Measurements from ENCODE around the gene TCIRG1.

TCIRG1 gene

DNA sequence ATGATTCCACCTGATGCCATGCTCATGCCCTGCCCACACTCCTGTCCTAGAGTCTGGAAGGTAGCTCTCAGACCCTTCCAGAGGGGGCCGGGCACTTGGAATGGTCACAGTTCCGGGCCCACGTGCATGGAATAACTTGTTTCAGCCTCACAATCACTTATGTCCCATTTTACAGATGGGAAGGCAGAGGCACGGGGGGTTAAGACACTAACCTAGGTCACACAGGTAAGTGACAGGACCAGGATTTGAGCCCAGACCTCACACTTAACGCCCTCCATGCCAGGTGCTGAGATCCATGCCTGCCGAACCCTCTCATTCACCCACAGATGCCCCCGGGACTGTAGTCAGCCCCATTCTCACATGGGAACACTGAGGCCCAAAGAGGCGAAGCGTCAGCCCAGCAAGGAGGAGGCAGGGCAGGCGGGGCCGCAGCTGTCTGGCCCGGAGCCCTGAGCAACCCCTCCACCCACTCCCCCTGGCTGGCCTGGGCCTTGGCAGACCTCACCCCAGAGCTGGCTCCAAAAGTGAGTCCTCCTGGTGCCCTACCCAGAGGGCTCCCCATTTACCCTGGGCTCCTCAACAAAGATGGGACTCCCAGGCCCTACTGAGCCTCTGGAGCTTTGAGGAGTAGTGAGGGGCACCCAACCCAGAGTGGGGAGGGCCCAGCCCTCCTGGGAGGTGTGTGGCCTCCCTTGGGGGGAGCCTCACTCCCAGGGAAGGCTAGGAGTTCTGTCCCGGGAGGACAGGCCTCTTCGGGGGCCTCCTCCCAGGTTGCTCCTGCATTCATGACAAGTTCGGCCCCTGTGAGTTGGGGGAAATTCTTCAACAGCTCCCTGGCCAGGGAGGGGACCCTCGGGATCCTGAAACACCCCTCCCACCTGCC, 31.1 kb upstream of the TCIRG1 start:
- no peak for DNase-seq

- no peak for DNase-seq
These were observed 30.2 kb upstream of the TCIRG1 start for GRCh38 chr11:68008381-68009337.

GRCh38 chr11:68009391-68010089, 29.3 kb upstream of the TCIRG1 start:
- peak in 1 of 2 donors; percentile 20 for DNase-seq

DNA sequence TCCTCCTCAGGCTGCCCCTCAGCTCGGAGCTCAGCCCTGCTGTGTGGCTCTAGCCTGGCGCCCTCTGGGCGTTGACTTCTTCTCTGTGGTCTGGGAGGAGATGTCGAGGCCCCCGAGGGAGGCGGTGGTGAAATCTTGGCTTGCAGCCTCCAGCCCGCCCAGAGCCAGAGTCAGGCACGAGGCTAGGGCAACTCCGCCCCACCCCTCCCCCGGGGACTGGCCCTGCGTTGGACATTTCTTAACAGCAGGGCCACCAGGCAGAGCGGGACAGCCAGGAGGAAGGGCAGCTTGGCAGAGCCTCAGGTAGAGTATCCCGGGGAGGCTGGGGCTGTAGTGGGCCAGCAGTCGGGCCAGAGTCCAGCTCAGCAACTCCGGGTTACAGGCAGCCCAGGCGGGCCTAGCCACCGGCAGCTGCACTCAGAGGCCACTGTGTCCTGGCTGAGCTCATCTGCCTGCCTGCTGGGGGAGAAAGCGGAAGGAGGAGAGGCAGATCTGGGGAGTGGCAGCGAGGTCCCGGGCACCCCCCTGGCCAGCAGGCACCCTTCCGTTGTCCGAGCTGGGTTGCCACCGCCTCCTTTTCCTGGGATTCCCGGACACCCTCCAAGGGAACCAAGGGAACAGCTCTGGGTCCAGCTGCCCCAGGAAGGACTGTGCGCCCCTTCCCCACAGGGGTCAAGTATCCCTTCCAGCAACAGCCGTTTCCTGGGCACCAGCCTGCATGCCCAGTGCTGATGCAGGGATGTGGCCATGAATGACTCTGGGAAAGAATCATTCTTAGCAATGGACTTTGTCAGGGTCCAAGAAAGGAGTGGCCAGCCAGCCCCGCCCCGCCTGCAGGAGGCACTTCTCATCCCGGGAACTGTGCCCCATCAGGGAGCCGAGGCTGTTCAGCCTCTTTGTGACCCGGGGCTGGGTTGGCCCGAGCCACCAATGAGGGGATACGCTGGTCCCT, 28.5 kb upstream of the TCIRG1 start, which contains the start of gene ALDH3B1:
ALDH3B1 (plus strand) TSS at position 238 of the 952 bp plus-strand sequence. CDS start 4,971 bp downstream, outside the sequence.
- peak; percentile 24 to 61 for DNase-seq

- no peak for DNase-seq
These were observed 27.5 kb upstream of the TCIRG1 start for GRCh38 chr11:68011051-68011943.

DNA sequence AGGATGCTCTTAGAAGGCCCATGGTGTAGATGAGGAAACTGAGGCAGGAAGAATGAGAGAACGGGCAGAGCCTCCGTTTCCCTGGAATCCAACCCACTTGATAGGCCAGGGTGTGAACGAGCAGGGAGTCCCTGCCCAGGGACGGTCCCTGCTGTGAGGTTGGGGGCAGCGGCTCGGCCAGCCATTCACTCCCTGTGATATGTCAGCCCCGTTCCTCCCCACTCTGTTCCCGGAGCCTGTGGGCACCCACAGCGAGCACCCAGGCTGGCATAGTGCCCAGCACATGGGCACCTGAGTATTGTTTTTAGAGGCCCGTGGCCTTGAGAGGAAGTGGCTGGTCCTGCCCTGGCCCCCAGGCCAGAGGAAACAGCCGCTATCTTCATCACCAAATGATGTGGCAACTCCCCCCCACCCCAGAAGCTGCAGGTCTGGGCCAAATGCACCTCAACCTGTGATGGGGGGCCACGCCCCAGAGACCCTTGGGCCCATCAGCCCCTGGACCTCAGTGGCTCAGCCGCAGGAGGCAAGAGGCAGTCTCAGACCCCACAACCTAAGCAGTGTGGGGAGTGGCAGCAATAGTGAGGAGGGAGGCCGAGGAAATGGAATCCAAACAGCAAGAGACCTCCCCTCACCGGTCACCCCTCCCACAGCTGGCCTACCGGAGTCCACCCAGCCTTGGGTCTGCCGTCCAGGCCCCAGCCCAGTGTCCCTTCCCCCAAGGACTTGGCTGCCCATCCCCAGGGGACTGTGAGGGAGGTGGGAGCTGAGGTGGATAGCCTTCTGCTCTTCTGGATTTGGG, 26.6 kb upstream of the TCIRG1 start:
- DNase-seq = no peak

DNA sequence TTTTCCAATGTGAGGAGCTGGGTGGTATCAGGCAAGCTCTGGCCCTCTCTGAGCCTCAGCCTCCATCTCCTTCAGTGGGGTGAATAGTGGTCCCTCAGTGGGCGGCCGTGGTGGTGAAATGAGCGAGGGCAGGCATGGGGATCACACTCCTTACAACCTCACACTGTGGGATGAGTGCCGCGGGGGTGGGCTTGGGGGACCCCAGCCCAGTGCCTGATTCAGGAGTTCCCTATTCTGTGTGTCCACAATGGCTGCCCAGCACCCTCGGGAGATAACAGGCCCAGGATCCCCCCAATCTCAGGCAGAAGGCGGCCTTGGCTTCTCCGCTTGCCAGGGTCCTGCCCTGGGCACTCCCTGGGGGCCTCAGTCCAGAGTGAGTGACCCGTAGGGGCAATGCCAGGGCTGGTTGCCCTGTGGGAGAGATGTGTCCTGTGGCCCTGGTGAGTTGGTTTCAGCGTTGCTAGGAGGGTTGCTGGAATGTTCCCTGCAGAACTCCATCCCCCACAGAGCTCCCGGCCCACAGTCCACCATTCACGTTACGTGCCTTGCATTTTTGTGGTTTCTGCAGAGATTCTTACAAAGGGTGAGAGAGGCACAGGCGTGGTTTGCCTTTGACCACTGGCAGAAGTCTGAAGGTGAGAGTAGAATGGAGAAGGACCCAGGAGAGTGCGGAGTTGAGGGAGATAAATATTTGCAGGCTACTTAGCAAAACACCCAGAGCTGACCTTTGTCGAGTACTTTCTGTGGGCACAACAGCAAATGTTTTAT, 25.8 kb upstream of the TCIRG1 start:
- no peak for DNase-seq

DNA sequence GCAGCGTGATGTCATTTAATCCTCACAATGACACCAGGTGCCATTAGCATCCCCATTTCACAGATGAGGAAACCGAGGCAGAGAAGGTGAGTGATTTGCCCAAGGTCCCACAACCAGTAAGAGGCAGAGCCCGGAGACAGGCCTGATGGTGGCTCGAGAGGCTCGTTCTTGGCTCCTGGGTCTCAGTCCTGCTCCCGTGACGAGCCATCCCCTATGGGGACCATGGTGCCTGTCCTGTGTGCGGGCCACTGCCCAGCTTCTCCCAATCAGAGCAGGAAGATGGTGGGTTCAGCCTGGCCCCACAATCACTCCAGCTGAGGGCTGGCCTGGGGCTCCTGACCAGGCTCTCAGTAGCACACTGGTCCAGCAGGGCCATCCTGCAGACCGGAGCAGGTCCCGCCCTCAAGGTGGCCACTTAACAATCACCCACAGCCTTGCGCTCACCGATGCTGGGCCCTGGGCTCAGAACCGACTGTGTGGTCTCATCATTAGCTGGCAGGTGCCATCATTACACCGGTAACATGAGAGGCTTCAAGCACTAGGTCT, 25.1 kb upstream of the TCIRG1 start:
- no peak for DNase-seq

- DNase-seq = peak in 1 of 2 donors; percentile 30
These were observed 24.5 kb upstream of the TCIRG1 start for GRCh38 chr11:68014157-68014946.

DNA sequence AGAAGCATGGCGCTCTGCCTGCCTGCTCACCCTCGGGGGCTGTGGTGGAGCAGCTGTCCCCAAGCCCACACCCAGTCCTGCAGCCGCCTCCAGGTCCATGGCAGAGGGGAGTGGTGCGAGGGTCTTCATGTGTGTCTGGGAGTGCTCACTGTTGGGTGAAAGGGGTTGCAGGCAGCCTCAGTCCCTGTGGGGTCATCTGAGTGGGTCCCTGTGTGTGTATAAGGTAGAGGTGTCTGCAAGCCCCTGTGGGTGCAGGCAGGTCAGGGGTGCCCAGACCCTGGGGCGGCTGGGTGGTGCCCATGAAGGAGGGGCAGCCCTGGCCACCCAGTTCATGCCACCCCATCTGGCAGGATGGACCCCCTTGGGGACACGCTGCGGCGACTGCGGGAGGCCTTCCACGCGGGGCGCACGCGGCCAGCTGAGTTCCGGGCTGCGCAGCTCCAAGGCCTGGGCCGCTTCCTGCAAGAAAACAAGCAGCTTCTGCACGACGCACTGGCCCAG, 23.8 kb upstream of the TCIRG1 start:
- DNase-seq = no peak

GRCh38 chr11:68015467-68015866, 23.4 kb upstream of the TCIRG1 start:
- no peak for DNase-seq

DNA sequence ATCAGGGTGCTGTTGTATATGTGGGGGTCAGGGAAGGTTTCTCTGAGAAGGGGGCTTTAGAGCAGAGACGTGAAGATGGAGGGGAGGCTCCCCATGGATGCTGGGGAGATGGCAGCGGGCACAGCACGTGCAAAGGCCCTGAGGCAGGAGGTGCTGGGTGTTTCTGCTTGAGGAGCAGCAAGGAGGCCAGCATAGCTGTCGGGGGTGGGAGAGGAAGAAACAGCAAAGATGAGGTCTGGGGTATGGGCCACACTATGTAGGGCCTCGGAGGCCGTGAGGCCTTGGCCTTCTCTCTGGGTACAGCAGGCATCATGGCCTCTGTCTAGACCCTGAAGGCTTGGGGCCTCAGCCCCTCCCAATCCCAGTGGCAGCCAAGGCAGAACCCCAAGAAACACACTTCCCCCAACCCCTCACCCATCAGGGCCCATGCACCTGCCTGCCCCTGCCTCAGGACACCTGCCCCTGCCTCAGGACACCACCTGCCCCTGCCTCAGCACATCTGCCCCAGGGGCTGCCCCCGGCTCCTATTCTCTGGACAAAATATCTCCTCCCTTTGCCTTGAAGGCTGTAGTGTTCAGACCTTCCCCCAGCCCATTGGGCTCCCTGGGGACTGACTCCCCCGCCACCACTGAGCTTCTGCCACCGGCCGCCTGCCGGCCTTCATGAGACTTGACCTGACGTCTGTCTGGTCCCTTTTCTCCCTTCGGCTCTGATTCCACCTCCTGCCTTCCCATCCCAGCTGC, 22.5 kb upstream of the TCIRG1 start:
- DNase-seq = no peak

DNA sequence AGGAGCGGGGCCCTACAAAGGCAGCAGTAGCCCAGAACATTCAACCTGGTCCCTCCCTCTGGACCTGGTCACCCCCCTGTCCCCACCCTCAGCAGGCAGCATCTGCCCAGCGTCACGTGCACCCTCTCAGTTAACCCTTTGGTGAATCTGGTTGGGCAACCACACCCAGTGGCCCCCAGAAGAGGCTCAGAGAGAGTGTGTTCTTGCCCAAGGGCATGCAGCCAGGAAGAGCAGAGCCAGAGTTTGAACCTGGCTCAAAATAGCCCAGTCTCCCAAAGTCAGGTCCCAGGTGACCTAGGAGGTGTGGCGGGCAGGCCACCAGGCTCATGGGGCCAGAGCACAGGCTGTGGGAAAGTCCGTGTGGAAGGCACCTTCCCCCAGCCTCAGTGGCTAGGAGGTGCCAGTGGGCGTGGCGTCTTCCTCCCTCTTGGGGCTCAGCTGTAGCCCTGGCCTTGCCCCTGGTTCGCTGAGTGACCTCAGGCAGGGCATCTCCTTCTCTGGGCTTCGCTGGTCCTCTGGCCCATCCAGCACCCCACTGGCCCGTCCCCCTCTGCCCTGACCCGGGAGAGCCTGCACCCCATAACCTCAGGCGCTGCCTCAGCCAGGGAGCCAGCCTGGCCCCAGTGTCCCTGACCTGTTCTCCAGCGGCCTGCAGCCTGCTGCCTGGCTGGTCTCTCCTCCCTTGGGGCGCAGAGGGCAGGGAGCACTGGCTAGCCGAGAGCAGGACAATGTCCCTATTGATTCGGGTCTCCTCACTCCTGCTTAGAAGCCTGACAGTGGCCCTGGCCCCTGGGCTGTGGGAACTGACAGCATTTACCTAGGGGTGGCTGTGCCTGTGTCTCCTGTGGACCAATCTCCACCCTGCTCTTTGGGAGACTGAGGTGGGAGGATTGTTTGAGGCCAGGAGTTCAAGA, 21.7 kb upstream of the TCIRG1 start:
- no peak for DNase-seq

- no peak for DNase-seq
These were observed 20.7 kb upstream of the TCIRG1 start for GRCh38 chr11:68017980-68018729.

DNA sequence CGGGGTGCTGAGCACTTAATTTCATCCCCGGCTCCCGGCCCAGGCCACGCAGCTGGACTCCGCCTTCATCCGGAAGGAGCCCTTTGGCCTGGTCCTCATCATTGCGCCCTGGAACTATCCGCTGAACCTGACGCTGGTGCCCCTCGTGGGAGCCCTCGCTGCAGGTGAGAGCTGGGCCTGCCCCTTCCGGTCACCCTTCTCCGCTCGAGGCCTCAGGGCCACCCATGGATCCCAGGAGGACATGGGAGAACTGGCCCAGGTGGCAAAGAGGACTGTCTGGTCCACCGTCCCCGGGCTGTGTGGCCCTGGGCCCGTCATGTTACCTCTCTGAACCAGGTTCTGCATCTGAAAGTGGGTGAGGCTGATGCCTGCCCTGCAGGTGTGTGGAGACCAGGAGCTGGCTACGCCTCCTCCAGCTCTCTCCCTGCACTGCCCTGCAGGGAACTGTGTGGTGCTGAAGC, 20.1 kb upstream of the TCIRG1 start:
- DNase-seq = no peak

Measured in CD4-positive, alpha-beta T cell treated with Interferon alpha-2 for 1 hour (primary cell).